ELR (cell line): ENCODE results near the gene MYOM1.
"Not testable (repeated sequence)": the region's sequence is repeated elsewhere in the genome, so short reads cannot be mapped to it uniquely, and the experiment has no call there.

ENCODE experiments used
- DNase-seq: peaks from one replicate; pipeline ENCODE4 v3.0.0-alpha.2; 2015; ENCODE audit warnings: low read depth

The MYOM1 gene

DNA sequence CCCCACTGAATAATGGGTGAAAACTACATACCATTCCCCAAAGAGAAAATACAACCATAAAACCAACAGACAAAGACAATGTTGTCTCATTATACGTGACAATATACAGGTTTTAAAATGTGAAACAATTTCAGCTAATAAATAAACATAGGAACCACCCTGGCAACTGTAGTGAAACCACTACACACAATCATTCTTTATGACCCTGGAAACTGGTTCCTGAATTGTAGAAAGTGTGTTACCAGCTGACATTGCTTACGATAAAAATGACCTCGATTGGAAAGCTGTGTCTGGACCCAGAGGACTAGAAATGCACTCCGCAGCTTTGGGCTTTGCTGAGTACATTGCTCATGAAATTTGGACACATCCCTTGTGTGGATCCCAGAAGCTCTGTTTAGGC, 132.9 kb downstream of the MYOM1 start:
- DNase-seq, result no peak

- no peak for DNase-seq
Observed at GRCh38 chr18:3085612-3086011, 134.2 kb downstream of the MYOM1 start.

- no peak for DNase-seq
Observed at GRCh38 chr18:3084206-3084605, 135.6 kb downstream of the MYOM1 start.

GRCh38 chr18:3083766-3084165, 136.0 kb downstream of the MYOM1 start:
- peak; percentile 13 for DNase-seq

GRCh38 chr18:3081584-3081991, 138.2 kb downstream of the MYOM1 start:
- DNase-seq, result no peak

GRCh38 chr18:3079653-3080052, 140.1 kb downstream of the MYOM1 start:
- DNase-seq, result no peak

DNA sequence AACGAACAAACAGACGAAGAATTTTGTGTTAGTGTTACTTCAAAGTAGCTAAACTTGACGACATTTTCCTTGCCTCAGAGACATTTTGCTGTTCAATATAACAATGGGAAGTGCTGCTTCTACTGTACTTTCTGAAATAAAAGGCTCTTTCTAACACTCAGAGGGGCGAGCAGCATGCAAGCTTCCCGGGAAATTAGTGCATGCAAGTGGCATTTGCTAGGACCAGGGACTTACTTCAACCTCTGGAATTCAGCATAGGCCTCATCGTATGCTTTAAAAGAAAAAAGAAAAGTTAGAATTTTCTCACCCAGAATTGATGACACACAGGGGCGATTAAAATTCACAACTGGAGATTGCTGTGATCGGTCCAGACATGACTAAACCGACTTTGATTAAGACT, 144.3 kb downstream of the MYOM1 start:
- no peak for DNase-seq

GRCh38 chr18:3074087-3074486, 145.7 kb downstream of the MYOM1 start:
- DNase-seq, result no peak

GRCh38 chr18:3073353-3073752, 146.4 kb downstream of the MYOM1 start:
- DNase-seq, result not testable (repeated sequence)

DNA sequence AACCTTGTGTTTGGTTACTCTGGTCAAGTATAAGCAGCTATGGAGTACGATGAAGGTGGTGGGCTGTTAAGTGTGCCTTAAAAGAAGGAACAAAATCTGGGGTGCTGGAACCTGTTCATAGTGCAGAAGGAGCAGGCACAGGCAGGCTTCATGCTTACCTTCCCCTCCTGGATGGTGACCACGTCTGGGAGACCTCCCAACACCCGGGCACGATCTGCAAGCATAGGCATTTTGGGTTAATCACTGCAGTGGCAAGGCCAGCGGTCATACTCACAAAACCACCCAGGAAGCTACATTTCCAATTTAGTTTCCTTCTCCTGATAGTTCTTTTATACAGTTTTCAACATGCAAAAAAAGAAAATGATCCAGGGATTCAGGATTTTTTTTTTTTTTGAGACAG, 148.1 kb downstream of the MYOM1 start:
- no peak for DNase-seq

- no peak for DNase-seq
Observed at GRCh38 chr18:3069671-3070433, 149.9 kb downstream of the MYOM1 start.

GRCh38 chr18:3067722-3068121, 152.0 kb downstream of the MYOM1 start:
- no peak for DNase-seq

DNA sequence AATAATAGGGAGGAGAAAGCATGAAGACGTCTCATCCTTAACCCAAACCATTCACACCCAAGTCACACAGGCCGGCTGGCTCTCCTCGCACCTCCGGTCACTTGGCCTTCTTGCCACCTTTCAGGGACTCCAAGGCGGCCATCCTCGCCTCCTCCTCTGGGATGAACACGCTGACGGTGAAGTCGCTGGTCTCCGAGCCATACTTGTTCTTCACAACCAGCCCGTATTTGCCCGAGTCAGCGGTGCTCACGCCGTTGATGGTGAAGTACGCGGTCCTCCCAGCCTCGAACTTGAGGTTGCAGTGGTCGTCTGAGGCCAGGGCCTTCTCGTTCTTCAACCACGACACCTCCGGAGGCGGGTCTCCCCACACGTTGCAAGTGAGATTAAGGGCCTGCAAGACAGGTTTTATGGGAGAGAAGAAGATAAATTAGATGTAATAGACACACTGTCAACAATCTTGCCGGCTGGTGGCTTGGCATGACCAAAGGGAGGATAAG, 152.6 kb downstream of the MYOM1 start:
- no peak for DNase-seq

- DNase-seq, result no peak
Observed at GRCh38 chr18:3066341-3067110, 153.2 kb downstream of the MYOM1 start.

DNA sequence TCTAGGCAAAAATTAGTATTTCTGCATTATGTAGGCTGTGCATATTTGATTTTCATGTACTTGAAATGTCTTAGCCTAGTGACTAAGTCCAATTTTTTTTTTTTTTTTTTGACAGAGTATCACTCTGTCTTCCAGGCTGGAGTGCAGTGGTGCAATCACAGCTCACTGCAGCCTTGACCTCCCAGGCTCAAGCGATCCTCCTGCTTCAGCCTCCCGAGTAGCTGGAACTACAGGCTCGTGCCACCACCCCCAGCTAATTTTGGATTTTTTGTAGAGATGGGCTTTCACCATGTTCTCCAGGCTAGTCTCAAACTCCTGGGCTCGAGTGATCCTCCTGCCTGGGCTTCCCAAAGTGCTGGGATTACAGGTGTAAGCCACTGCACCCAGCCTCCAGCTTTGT, 156.0 kb downstream of the MYOM1 start:
- DNase-seq, result not testable (repeated sequence)

DNA sequence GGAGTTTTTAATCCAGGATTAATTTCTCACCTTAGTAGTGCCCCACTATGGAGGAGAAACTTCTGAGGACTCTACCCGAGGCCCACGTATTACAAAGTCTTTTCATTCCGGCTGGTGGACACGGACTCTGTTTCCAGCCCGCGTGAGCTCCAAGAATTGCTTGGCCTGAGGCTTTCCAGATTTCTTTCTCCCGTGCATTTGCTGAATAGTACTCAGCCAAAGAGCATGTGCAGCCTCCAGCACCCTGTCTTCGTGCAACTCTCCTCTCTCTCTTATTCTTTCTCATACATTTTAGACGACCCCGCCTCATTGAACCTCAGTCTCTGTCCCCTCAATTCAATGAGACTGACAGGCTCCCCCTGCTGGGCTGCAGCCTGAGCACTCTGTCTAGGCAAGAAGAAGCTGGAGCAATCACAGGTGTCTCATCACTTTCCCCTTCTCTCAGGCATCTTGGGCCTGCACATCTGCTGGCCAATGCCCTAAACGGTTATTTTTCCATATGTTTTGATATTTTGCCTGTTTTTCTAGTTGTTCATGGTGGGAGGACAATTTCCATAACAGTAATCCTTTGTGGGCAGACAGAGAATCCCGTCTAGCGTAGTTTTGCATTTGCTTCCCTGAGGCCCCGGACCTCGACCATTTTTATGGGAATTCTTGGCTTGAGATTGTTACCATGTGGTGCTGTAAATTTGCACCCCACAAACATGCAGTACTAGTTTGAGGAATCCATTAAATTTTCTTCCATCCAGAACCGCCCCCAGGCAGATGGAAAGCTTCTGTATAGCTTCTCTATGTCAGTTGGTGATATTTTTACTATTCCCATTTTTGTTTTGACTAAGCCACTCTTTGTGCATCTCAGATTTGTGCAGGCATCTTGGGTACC, 156.7 kb downstream of the MYOM1 start:
- peak; percentile 56 for DNase-seq

DNA sequence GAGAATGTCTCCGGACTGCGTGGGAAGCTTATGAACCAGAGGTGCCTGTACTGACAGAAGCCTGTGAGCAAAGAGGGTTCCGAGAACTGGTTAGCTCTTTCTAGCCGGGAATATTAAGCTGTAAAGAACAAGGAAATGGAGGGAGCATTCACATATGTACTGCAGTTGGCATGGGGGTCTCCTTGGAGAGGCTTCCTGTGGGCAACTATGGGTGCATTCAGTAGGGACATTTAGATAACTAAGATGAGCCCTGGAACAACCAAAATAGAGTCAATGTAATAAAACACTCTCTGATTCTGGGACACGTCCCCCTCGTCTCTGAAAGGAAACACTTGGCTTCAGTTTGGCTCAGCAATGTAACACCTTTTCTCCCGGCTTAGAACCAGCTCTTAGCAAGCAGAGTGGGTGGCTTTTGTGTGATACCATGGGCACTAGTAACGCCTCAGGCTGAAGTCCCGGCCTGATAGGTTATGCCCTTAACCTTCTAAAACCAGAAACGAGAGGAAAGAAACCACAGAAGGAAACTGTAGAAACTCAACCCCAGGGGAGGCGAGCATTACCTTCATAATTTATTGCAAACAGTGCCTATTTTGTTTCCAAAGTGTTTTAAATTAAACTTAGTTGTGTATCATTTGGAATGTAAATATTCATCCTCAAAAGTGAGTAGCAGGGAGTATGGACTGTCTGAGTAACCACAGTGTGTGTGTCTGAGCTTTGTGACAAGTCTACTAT, 158.0 kb downstream of the MYOM1 start:
- DNase-seq, result no peak

DNA sequence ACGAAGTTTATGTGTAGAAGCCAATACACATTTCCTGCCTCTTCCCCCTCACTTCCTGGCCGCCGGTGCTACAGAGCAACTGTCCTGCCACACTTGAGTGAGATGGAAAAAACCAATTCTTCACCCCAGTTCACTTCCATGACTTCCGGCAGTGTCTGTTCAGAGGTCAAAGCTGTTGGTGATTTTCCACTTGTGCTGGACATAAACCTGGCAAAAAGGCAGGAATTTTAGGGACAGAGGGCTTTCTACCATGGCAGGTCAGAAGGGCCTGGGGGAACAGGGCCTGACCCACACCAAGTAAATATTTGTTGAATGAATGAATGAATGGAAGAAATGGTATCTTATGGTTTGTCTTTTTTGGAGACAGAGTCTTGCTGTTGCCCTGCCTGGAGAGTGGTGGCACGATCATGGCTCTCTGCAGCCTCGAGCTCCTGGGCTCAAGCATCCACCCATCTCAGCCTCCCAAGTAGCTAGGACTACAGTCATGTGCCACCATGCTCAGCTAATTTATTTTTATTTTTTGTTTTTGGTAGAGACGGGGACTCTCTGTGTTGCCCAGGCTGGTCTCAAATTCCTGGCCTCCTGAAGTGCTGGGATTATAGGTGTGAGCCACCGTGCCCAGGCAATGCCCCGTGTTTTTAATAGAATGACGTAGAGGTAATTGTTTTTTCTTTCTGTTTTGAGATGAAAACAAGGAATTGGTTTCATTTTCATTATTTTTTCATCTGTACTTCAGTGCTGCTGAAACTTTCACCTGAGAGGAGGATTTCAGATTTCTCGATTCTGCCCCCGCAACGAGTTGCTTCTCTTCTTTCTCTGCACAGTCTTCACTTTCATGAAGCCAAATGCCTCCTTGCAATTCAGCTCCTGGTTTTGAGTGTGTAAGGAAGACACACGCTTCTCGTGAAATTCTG, 158.8 kb downstream of the MYOM1 start:
- no peak for DNase-seq

GRCh38 chr18:3059272-3059671, 160.5 kb downstream of the MYOM1 start:
- DNase-seq, result no peak
